B cell (primary cell): ENCODE measurements around the gene ENOX1. TPM values are rescaled to one million over a fixed set of nuclear protein-coding genes. Genes with fewer than 3 reads are reported as not detected.

Experiments used
- ATAC-seq: fragments of 200-7000 bp; cut with Tn5 transposase; one replicate; pipeline ENCODE4 v1.10.0; 2021; ENCODE audit warnings: low read depth, mild to moderate bottlenecking, moderate number of reproducible peaks, moderate library complexity
- CTCF ChIA-PET: fragments of 350-600 bp; sonication (Branson Sonifier 250); formaldehyde crosslinking; loops from one replicate; lab custom pipeline; 2021; ENCODE audit warnings: antibody characterized with exemption, inconsistent platforms; lab: Charles Lee
- POLR2A ChIA-PET: fragments of 350-600 bp; sonication (Branson Sonifier 250); formaldehyde crosslinking; loops from one replicate; lab custom pipeline; 2021; ENCODE audit warnings: antibody characterized with exemption; lab: Charles Lee
- DNase-seq: peaks from one replicate; pipeline ENCODE4 v3.0.0; 2013
- H2AFZ ChIP-seq: 2 replicates; pipeline ENCODE4 v1.6.1; 2012; ENCODE audit warnings: mild to moderate bottlenecking, low read depth, low read length; ENCODE audit not compliant: insufficient read depth, poor library complexity, severe bottlenecking
- H3K27ac ChIP-seq, 2 donors: 1 replicate in 1 of 2; 2 replicates in 1 of 2; pipeline ENCODE4 v1.5.1; 2012 to 2013; ENCODE audit warnings: low read length in 2 of 2, mild to moderate bottlenecking in 2 of 2, moderate library complexity in 1 of 2
- H3K27me3 ChIP-seq, 4 experiments: fragments of 200-600 bp in 1 of 4; sonication (generic) in 1 of 4; replicated peaks in 1 of 4; 1 replicate in 2 of 4; 2 replicates in 2 of 4; pipeline versions ENCODE4 v1.6.1 to v1.7.0; 2013 to 2016; ENCODE audit warnings: low read length in 3 of 4, mild to moderate bottlenecking in 2 of 4, mixed read lengths in 1 of 4, moderate library complexity in 1 of 4; ENCODE audit not compliant: insufficient read depth in 4 of 4, control insufficient read depth in 3 of 4; ENCODE audit errors: control extremely low read depth in 1 of 4
- H3K36me3 ChIP-seq, 2 experiments: replicated peaks in 1 of 2; 1 replicate in 1 of 2; 2 replicates in 1 of 2; pipeline versions ENCODE4 v1.6.1 to v1.7.1; 2013; ENCODE audit warnings: low read length in 1 of 2; ENCODE audit not compliant: insufficient read depth in 2 of 2, control insufficient read depth in 1 of 2; ENCODE audit errors: control extremely low read depth in 1 of 2, extremely low read depth in 1 of 2
- H3K4me1 ChIP-seq, 2 donors: fragments of 200-600 bp in 1 of 2; sonication (generic) in 1 of 2; 1 replicate in 1 of 2; 2 replicates in 1 of 2; pipeline versions ENCODE4 v1.5.1 to v1.6.1; 2013 to 2017; ENCODE audit warnings: low read length in 2 of 2; ENCODE audit not compliant: control insufficient read depth in 2 of 2, insufficient read depth in 2 of 2
- H3K4me2 ChIP-seq: replicated peaks from 2 replicates; pipeline ENCODE3; 2012; ENCODE audit warnings: mild to moderate bottlenecking, low read depth, low read length; ENCODE audit not compliant: poor library complexity, severe bottlenecking
- H3K4me3 ChIP-seq, 5 experiments: fragments of 200-600 bp in 1 of 5; sonication (generic) in 1 of 5; 1 replicate in 3 of 5; 2 replicates in 2 of 5; pipeline versions ENCODE4 v1.5.1 to v1.7.0; 2011 to 2016; ENCODE audit warnings: low read length in 4 of 5, mild to moderate bottlenecking in 4 of 5, low read depth in 2 of 5, control low read depth in 1 of 5, moderate library complexity in 1 of 5; ENCODE audit not compliant: insufficient read depth in 1 of 5; ENCODE audit errors: control extremely low read depth in 1 of 5, extremely low read depth in 1 of 5
- H3K79me2 ChIP-seq: fragments of 200-600 bp; sonication (generic); one replicate; pipeline ENCODE4 v1.6.0; 2016; ENCODE audit warnings: low read length; ENCODE audit not compliant: control insufficient read depth, insufficient read depth
- H3K9ac ChIP-seq: fragments of 200-600 bp; sonication (generic); 2 replicates; pipeline ENCODE4 v1.6.1; 2017; ENCODE audit warnings: mild to moderate bottlenecking, low read length, moderate library complexity
- H3K9me3 ChIP-seq, 3 donors: one replicate each; pipeline versions ENCODE4 v1.6.1 to v1.7.1; 2013; ENCODE audit warnings: low read length in 2 of 3; ENCODE audit not compliant: control insufficient read depth in 2 of 3, insufficient read depth in 1 of 3; ENCODE audit errors: control extremely low read depth in 1 of 3
- H4K20me1 ChIP-seq: 2 replicates; pipeline ENCODE4 v1.6.0; 2012; ENCODE audit warnings: mild to moderate bottlenecking, low read length; ENCODE audit not compliant: insufficient read depth, control insufficient read depth, poor library complexity, severe bottlenecking
- H3K27ac Mint-ChIP-seq: one replicate; pipeline ENCODE4 v1.8.0; 2021; ENCODE audit warnings: mixed read lengths
- H3K27me3 Mint-ChIP-seq: one replicate; pipeline ENCODE4 v1.8.0; 2021; ENCODE audit warnings: mixed read lengths
- H3K4me1 Mint-ChIP-seq: one replicate; pipeline ENCODE4 v1.8.0; 2021; ENCODE audit warnings: mixed read lengths
- H3K4me3 Mint-ChIP-seq: one replicate; pipeline ENCODE4 v1.8.0; 2021; ENCODE audit warnings: mixed read lengths
- H3K9me3 Mint-ChIP-seq: one replicate; pipeline ENCODE4 v1.8.0; 2022; ENCODE audit warnings: mixed read lengths; ENCODE audit not compliant: insufficient read depth
- CTCF ChIP-seq: fragments of 200-600 bp; IDR thresholded peaks from one replicate; pipeline ENCODE4 v1.8.0; 2022; ENCODE audit warnings: antibody characterized with exemption, mild to moderate bottlenecking
- EZH2 ChIP-seq: IDR thresholded peaks from 2 replicates; pipeline ENCODE4 v1.6.1; 2012; ENCODE audit warnings: borderline replicate concordance, low read depth, mild to moderate bottlenecking, moderate library complexity, low read length; ENCODE audit not compliant: insufficient read depth, poor library complexity, severe bottlenecking
- WGBS: methylation state at CpG from one replicate; pipeline ENCODE4 v1.1.5; 2013; ENCODE audit warnings: missing lambda C conversion rate; ENCODE audit not compliant: insufficient coverage; 5-methylcytosine and 5-hydroxymethylcytosine counted together
- intact Hi-C: fragments of 100-400 bp; cut with micrococcal nuclease; formaldehyde crosslinking; loops from one replicate; pipeline ENCODE4 v1.10.0; 2022
- polyA plus RNA-seq: library from polyadenylated mRNA; depleted of rRNA; stranded (reverse); fragments of >200 nt; gene quantifications from 2 replicates; pipeline ENCODE4 v1.2.3, GENCODE V29; 2012
- total RNA-seq, 2 donors: library from RNA; stranded (reverse); fragments of 120-200 nt in 1 of 2; gene quantifications; 1 replicate in 1 of 2; 2 replicates in 1 of 2; pipeline versions ENCODE4 v1.2.3 to v1.2.4, GENCODE V29; 2013 to 2022

The ENOX1 gene
- total and polyA plus RNA-seq, 2 donors (not counting 1 experiment from before 2014, with no cell fraction given): not detected

- Histone ChIP-seq H2AFZ (no peak overlapping the region), H3K27ac (no peak overlapping the region), H3K79me2 (no peaks in the 10 kb centered on the region), H4K20me1 (no peaks in the 10 kb centered on the region), H3K4me2 (no peak overlapping the region), H3K36me3 (no peaks in the 10 kb centered on the region), H3K4me1 (peaks cover 13 to 27% of the 10 kb centered on the region in 2 donors), H3K9me3 (peaks cover 0 to 2% (median 0%) of the 10 kb centered on the region in 3 donors), H3K4me3 (no peak overlapping the region), H3K9ac (no peak overlapping the region), H3K27me3 (peaks cover 0 to 32% (median 16%) of the 10 kb centered on the region in 4 experiments)
- Mint-ChIP-seq H3K27me3 (peaks cover 35% of the 10 kb centered on the region), H3K4me3 (no peak overlapping the region), H3K9me3 (no peaks in the 10 kb centered on the region), H3K27ac (no peak overlapping the region), H3K4me1 (peaks cover 16% of the 10 kb centered on the region)
- TF ChIP-seq EZH2 (no peak), CTCF (no peak)
- WGBS: no CpG with 5 or more reads among the region's 1 CpG
- ChIA-PET CTCF (no interaction called here), POLR2A (no interaction called here)
- intact Hi-C loops: no loop called here
- DNase-seq: no peak
- ATAC-seq: no peak
Observed at GRCh38 chr13:43784496-43784895, 2.3 kb downstream of the ENOX1 start.

GRCh38 chr13:43783820-43784219 is 3.0 kb downstream of the ENOX1 start:
- H3K4me1 ChIP-seq: peaks cover 13 to 27% of the 10 kb centered on the region in 2 donors
- ChIA-PET CTCF (no interaction called here), POLR2A (no interaction called here)
- no peaks in the 10 kb centered on the region for H3K36me3 ChIP-seq
- no peaks in the 10 kb centered on the region for H3K79me2 ChIP-seq
- Mint-ChIP-seq H3K4me1 (peaks cover 16% of the 10 kb centered on the region), H3K9me3 (no peaks in the 10 kb centered on the region), H3K4me3 (no peak overlapping the region), H3K27ac (no peak overlapping the region), H3K27me3 (peaks cover 37% of the 10 kb centered on the region)
- no peak overlapping the region for H3K4me2 ChIP-seq
- DNase-seq (no peak), ATAC-seq (no peak)
- TF ChIP-seq EZH2 (no peak), CTCF (no peak)
- intact Hi-C loops: no loop called here
- H3K27ac ChIP-seq: no peak overlapping the region
- H3K4me3 ChIP-seq: no peak overlapping the region
- H2AFZ ChIP-seq: no peak overlapping the region
- H4K20me1 ChIP-seq: no peaks in the 10 kb centered on the region
- no CpG with 5 or more reads among the region's 2 CpGs for WGBS
- H3K9ac ChIP-seq: no peak overlapping the region
- peaks cover 0 to 27% (median 10%) of the 10 kb centered on the region in 4 experiments for H3K27me3 ChIP-seq
- H3K9me3 ChIP-seq: peaks cover 0 to 2% (median 0%) of the 10 kb centered on the region in 3 donors
